Measurements from ENCODE around the gene CNTLN.
"Not testable (repeated sequence)": the region's sequence is repeated elsewhere in the genome, so short reads cannot be mapped to it uniquely, and the experiment has no call there.

CNTLN gene

GRCh38 chr9:17422994-17423680 lies 288.3 kb downstream of the CNTLN start:
- no peak for FAIRE-seq

- no peak for FAIRE-seq
These were observed 288.8 kb downstream of the CNTLN start for GRCh38 chr9:17423681-17424011.

- no peak for FAIRE-seq
These were observed 290.5 kb downstream of the CNTLN start for GRCh38 chr9:17425384-17425783.

GRCh38 chr9:17433526-17433925 lies 298.7 kb downstream of the CNTLN start:
- FAIRE-seq = no peak

- no peak for FAIRE-seq
These were observed 302.0 kb downstream of the CNTLN start for GRCh38 chr9:17436854-17437253.

- no peak for FAIRE-seq
These were observed 303.0 kb downstream of the CNTLN start for GRCh38 chr9:17437813-17438212.

DNA sequence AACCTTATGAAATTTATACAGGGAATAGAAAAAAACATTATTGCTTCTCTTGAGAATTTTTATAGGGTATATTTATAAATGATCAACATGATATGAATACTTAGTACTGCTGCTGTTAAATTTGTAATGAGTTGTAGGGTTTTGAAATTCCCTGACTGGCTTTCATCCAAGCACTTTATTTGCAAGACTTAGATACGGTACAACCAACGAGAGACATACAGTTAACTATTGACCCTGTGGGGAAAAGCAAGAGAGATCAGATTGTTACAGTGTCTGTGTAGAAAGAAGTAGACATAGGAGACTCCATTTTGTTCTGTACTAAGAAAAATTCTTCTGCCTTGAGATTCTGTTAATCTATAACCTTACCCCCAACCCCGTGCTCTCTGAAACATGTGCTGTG lies 310.3 kb downstream of the CNTLN start:
- not testable (repeated sequence) for FAIRE-seq

GRCh38 chr9:17453751-17454150 lies 318.9 kb downstream of the CNTLN start:
- FAIRE-seq = no peak

DNA sequence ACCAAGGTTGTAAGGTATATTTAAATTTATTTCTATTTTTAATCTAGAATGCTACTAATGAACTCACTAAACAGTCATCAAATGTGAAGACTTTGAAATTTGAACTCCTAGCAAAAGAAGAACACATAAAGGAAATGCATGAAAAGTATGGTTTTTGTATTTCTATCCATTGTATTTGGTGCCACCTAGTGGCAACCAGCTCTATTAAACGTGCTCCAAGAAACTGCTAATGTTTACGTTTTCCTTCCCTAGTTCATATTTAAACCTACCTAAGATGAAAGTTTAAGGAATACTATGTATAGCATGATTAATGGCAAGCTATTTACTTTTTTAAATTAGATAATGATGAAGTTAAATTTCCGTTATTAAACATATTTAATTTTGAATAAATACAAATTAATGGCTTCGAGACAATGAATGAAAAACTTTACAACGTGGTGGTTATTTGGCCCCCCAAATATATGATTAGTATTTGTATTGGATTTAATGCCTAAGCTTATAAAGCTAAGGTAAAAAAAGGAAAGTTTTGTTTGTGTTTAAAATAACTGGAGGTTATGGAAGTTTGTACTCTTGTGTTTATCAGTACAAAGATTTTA lies 328.1 kb downstream of the CNTLN start:
- peak; percentile 98 for FAIRE-seq

DNA sequence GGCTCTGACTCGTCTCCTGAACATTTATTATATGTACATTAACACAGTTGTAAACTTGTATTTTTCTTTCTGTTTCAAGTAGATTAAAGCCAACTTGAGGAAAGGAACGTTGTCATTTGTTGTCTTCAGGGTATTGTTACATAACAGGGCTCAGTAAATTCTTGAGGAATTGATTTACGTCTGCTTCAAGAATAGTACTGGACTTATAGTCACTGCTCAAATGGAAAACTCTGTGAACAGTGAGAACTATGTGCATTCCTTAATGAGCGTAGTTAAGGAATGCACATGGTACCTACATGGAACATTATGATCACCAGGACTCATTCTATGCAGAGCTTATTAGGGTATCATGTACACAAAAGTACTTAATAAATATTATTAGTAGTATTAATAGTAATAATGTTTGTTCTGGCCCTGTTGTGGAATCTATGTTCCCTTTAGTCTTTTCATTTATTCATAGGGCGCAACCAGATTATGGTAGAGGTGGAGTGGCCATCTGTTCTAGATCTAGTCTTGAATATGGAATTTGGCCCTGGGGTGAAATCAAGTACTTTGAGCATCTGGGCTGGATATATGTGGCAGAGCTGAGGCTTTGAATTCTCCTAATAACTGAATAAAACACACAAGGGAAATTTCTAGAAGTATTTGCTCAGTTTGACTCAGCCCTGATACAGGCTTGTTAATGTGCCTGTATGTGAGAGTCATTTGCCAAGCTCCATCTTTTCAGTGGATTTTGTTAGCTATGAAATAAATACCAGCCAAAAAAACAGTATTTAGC lies 335.4 kb downstream of the CNTLN start:
- no peak for FAIRE-seq

GRCh38 chr9:17472126-17472525 lies 337.3 kb downstream of the CNTLN start:
- FAIRE-seq = no peak

GRCh38 chr9:17476401-17476800 lies 341.6 kb downstream of the CNTLN start:
- no peak for FAIRE-seq

GRCh38 chr9:17477816-17478215 lies 343.0 kb downstream of the CNTLN start:
- no peak for FAIRE-seq

- no peak for FAIRE-seq
These were observed 346.1 kb downstream of the CNTLN start for GRCh38 chr9:17480966-17481365.

DNA sequence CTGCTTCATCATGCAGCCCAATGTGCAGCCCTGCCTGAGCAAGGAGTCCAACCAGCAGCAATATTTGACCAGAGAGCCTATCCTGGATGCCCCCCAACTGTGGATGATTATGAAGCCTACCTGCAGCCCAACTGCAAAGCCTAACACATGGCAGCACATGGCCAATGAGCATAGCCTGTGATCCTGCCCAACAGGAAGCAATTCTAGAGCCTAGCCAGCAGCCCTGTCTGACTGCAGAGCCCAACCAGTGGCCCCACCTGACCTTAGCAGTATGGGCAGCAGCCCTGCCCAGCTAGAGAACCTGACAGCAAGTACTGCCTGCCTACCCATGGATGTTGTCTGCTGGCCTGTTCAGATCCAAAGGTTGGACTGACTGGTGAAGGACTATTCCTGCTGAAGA lies 346.7 kb downstream of the CNTLN start:
- no peak for FAIRE-seq

- no peak for FAIRE-seq
These were observed 350.1 kb downstream of the CNTLN start for GRCh38 chr9:17484906-17485305.

DNA sequence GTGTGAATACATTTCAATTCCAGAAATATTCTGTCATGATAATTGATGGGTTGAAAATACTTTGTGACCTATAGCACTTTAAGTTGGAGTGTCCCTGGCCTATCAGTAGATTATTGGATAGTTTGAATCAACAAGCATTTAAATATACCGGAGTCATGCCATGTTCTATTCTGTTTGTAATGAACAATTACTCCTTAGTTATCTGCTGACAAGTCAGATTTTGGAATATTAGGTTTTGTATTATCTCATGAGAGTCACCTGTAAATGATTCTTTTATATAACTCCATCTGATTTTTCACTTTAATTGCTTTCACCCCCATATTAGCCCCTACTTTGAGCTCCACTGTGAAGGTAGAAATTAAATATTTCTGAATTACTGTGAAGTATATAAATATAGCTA lies 351.6 kb downstream of the CNTLN start:
- FAIRE-seq = no peak

GRCh38 chr9:17487467-17487866 lies 352.6 kb downstream of the CNTLN start:
- no peak for FAIRE-seq

DNA sequence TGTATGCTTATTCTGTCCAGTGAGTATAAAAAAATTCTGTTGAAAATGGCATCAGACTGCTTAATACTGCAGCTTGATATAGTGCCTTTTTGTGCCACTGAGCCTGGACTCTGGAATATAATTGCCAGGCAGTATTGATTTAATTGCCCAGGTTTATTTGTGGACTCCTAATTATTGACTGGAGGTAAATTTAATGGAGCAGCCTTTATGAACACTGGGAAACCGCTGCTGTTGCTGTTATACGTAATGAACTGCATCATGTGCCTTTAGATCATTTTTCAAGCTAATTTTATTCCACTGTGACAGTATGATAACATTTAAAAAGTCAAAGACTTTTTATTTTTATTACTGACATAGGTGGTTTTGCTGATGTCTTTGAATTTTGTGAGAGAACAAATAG lies 353.8 kb downstream of the CNTLN start:
- FAIRE-seq = no peak

- no peak for FAIRE-seq
These were observed 355.3 kb downstream of the CNTLN start for GRCh38 chr9:17490110-17490509.

GRCh38 chr9:17491780-17492179 lies 356.9 kb downstream of the CNTLN start:
- no peak for FAIRE-seq

GRCh38 chr9:17503196-17503595 lies 368.4 kb downstream of the CNTLN start:
- FAIRE-seq = no peak

DNA sequence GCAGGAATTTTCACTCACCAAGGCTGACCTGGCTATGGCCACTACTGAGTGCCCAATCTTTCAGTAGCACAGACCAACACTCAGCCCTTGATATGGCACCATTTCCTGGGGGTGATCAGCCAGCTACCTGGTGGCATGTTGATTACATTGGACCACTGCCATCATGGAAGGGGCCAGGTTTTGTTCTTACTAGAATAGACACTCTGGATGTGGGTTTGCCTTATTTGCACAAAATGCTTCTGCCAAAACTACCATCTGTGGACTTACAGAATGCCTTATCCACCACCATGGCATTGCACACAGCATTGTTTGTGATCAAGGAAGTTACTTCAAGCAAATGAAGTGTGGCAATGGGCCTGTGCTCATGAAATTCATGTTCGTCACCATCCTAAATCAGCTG lies 374.3 kb downstream of the CNTLN start:
- FAIRE-seq = no peak

DNA sequence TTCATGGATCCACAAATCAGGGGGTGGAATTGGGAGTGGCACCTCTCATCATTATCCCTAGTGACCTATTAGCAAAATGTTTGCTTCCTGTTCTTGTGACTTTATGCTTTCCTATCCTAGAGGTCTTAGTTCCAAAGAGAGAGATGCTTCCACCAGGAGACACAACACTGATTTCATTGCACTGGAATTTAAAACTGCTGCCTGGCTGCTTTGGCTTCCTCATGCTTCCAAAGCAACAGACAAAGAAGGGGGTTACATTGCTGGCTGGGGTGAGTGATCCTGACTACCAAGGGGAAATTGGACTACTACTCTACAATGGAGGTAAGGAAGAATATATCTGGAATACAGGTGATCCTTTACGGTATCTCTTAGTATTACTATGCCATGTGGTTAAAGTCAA lies 374.9 kb downstream of the CNTLN start:
- FAIRE-seq = no peak

All from TTC549 (cell line).